ENCODE data around the gene ANKRD18A.
"Not testable (repeated sequence)": the region's sequence is repeated elsewhere in the genome, so short reads cannot be mapped to it uniquely, and the experiment has no call there.

GRCh38 chr9:38595117-38595516 lies 25.3 kb downstream of the ANKRD18A start:
- not testable (repeated sequence) for TF ChIP-seq POLR2A (IDR thresholded peaks at IDR 0.05; ENCODE audit: low read depth, low read length); POLR2AphosphoS5 (IDR thresholded peaks at IDR 0.05; ENCODE audit: low read depth, low read length); TAF1 (IDR thresholded peaks at IDR 0.05; ENCODE audit: borderline replicate concordance, low read depth, low read length)
